Thyroid gland (tissue), 4 donors: ENCODE measurements around the gene SH2D3C.

Experiments used
- POLR2A ChIP-seq, 2 donors: fragments of 450-650 bp; IDR thresholded peaks; one replicate each; pipeline ENCODE4 v1.6.1; 2017; ENCODE audit warnings: antibody characterized with exemption in 2 of 2, mild to moderate bottlenecking in 2 of 2, moderate library complexity in 1 of 2
- TF ChIP-seq, protein P1 (sequence below), 6 experiments: fragments of 200-600 bp in 3 of 6; fragments of 450-650 bp in 3 of 6; sonication (generic) in 3 of 6; IDR thresholded peaks; one replicate each; pipeline ENCODE4 v1.5.1; 2016 to 2019; ENCODE audit warnings: antibody characterized with exemption in 6 of 6, mild to moderate bottlenecking in 2 of 6, inconsistent platforms in 1 of 6, moderate library complexity in 1 of 6

DNA sequence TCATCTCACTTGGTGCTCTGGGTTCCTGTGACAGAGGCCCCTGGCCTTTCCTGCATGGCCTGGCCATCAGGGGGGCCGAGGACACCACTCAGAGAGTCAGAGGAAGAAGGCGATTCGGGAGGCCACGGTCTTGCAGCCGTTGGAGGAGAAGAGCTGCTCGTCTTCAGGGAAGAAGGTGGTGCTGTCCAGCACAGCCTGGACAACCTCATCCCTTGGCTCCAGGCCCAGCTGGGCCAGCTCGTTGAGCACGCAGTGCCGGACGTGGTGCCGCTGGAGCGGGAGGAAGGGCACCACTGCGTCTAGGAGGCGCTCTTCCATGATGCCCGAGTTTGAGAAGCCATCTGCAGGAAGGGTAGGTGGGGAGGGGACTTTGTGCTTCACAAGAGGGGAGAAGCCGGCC is 46.5 kb downstream of the SH2D3C start:
- TF ChIP-seq, protein P1, sequence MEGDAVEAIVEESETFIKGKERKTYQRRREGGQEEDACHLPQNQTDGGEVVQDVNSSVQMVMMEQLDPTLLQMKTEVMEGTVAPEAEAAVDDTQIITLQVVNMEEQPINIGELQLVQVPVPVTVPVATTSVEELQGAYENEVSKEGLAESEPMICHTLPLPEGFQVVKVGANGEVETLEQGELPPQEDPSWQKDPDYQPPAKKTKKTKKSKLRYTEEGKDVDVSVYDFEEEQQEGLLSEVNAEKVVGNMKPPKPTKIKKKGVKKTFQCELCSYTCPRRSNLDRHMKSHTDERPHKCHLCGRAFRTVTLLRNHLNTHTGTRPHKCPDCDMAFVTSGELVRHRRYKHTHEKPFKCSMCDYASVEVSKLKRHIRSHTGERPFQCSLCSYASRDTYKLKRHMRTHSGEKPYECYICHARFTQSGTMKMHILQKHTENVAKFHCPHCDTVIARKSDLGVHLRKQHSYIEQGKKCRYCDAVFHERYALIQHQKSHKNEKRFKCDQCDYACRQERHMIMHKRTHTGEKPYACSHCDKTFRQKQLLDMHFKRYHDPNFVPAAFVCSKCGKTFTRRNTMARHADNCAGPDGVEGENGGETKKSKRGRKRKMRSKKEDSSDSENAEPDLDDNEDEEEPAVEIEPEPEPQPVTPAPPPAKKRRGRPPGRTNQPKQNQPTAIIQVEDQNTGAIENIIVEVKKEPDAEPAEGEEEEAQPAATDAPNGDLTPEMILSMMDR (IDR thresholded peaks at IDR 0.05) = no peak
- no peak for TF ChIP-seq POLR2A (IDR thresholded peaks at IDR 0.05)
